Measurements from ENCODE around the gene TAS2R39. TPM values are rescaled to one million over a fixed set of nuclear protein-coding genes. Genes with fewer than 3 reads are reported as not detected.
"Not testable (repeated sequence)": the region's sequence is repeated elsewhere in the genome, so short reads cannot be mapped to it uniquely, and the experiment has no call there.

TAS2R39 gene
- total and polyA plus RNA-seq, 7 donors, result not detected

DNA sequence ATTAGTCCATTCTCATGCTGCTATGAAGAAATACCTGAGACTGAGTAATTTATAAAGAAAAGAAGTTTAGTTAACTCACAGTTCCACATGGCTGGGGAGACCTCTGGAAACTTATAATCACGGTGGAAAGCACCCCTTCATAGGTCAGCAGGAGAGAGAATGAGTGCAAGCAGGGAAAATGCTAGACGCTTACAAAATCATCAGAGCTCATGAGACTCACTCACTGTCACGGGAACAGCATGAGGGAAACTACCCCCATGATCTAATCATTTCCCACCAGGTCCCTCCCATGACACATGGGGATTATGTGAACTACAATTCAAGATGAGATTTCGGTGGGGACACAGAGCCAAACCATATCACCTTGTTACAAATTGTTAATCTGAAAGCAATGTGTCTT lies 15.8 kb downstream of the TAS2R39 start:
- WGBS, 2 donors, result 70 to 78% methylated on average over 4 of the region's 4 CpGs
- Histone ChIP-seq H3K36me3 (no peaks in the 10 kb centered on the region), H3K4me1 (no peaks in the 10 kb centered on the region), H3K27me3 (no peaks in the 10 kb centered on the region), H3K9me3 (peaks cover 0 to 3% (median 0%) of the 10 kb centered on the region in 4 donors), H3K27ac (no peak overlapping the region), H3K4me3 (no peak overlapping the region)
- intact Hi-C loops (cut with DNase I), result no loop called here
- TF ChIP-seq POLR2A (IDR thresholded peaks at IDR 0.05) (no peak), EP300 (IDR thresholded peaks at IDR 0.05) (no peak), POLR2AphosphoS5 (IDR thresholded peaks at IDR 0.05) (no peak)
- TF ChIP-seq, protein P1, sequence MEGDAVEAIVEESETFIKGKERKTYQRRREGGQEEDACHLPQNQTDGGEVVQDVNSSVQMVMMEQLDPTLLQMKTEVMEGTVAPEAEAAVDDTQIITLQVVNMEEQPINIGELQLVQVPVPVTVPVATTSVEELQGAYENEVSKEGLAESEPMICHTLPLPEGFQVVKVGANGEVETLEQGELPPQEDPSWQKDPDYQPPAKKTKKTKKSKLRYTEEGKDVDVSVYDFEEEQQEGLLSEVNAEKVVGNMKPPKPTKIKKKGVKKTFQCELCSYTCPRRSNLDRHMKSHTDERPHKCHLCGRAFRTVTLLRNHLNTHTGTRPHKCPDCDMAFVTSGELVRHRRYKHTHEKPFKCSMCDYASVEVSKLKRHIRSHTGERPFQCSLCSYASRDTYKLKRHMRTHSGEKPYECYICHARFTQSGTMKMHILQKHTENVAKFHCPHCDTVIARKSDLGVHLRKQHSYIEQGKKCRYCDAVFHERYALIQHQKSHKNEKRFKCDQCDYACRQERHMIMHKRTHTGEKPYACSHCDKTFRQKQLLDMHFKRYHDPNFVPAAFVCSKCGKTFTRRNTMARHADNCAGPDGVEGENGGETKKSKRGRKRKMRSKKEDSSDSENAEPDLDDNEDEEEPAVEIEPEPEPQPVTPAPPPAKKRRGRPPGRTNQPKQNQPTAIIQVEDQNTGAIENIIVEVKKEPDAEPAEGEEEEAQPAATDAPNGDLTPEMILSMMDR (IDR thresholded peaks at IDR 0.05), result no peak
- DNase-seq, result no peak

DNA sequence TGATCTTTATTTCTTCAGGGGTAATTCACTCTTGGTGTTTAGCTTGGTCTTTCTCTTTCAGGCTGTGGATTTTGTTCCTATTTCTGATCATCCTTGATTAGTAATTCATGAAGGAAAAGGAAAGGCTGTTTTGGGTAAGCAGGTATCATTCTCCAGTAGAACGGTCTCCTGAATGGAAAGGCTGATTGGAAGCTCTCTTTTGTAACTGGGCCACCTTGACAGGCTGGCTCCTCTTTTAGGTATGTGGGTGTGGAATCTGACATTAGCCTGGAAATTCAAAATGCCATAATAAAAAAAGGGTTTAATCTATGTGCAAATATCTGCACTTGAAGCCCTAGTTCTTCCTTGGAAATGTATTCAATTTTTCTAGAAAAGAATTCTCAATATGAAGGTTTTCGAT lies 18.9 kb downstream of the TAS2R39 start:
- Histone ChIP-seq H3K4me1 (no peaks in the 10 kb centered on the region), H3K27me3 (no peaks in the 10 kb centered on the region), H3K27ac (no peak overlapping the region), H3K36me3 (no peaks in the 10 kb centered on the region), H3K4me3 (no peak overlapping the region), H3K9me3 (no peaks in the 10 kb centered on the region)
- no peak for TF ChIP-seq POLR2AphosphoS5 (IDR thresholded peaks at IDR 0.05)
- TF ChIP-seq POLR2A (IDR thresholded peaks at IDR 0.05), result no peak
- TF ChIP-seq, protein P1 (IDR thresholded peaks at IDR 0.05), result no peak
- TF ChIP-seq EP300 (IDR thresholded peaks at IDR 0.05), result no peak
- intact Hi-C loops (cut with DNase I), result no loop called here
- DNase-seq, result no peak
- 92 to 94% methylated on average over 2 of the region's 2 CpGs for WGBS, 2 donors

DNA sequence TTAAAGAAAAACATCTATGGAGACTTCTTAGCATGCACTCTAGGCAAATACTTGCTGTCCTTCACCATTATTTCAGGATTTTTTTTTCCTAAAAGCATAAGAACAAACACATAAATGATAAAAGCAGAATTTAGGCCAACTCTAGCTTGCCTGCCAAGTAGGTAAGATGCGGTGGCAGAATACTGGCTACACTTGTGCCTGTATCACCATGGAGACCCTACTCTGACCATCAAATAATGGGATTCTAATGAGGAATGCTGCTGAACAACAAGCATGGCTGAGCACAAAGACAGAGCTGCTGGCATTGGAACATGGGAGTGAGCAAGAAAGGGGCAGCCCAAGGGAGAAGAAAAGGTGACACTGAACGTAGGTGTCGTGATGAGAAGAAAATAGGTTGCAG lies 20.2 kb downstream of the TAS2R39 start:
- Histone ChIP-seq H3K4me1 (no peaks in the 10 kb centered on the region), H3K27me3 (no peaks in the 10 kb centered on the region), H3K9me3 (no peaks in the 10 kb centered on the region), H3K4me3 (no peak overlapping the region), H3K36me3 (no peaks in the 10 kb centered on the region), H3K27ac (no peak overlapping the region)
- no peak for DNase-seq
- 94 to 95% methylated on average over 3 of the region's 3 CpGs for WGBS, 2 donors
- intact Hi-C loops (cut with DNase I), result no loop called here
- TF ChIP-seq POLR2A (IDR thresholded peaks at IDR 0.05) (no peak), EP300 (IDR thresholded peaks at IDR 0.05) (no peak), POLR2AphosphoS5 (IDR thresholded peaks at IDR 0.05) (no peak)
- TF ChIP-seq, protein P1 (IDR thresholded peaks at IDR 0.05), result no peak

DNA sequence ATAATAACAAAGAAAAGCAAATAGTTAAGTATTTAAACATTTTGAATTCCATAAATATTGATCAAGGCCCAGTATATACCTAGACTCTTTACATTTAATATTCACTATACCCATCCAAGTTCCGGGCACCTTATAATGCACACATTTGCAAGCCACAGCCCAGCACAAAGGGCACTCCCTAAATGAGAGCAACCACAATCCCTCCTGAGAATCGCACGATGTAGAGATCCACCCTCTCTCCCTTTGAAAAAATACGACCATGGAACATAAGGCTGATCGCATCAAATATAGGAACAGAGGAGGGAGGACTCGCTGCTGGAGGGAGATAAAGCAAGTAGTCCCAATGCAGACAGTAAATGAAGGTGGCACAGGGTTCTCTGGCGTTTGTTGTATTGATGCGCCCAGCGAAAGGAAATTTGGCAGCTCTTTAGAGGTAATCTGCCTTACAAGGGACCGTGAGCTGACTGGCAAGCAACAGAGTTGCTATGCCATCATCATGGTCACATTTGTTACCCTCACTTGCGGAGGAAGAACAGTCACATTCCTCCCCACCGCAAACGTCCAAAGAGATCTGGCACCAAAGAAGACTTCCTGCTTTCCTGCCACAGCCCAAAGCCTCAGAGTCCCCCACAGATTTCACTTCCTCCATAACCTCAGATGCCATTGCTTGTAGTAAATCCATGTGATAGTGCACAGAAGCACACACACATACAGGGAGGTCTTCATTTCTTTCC lies 22.5 kb downstream of the TAS2R39 start:
- H3K27ac ChIP-seq, result no peak overlapping the region
- TF ChIP-seq EP300 (IDR thresholded peaks at IDR 0.05), result no peak
- TF ChIP-seq, protein P1 (IDR thresholded peaks at IDR 0.05), result no peak
- no peak for TF ChIP-seq POLR2A (IDR thresholded peaks at IDR 0.05)
- TF ChIP-seq POLR2AphosphoS5 (IDR thresholded peaks at IDR 0.05), result no peak
- H3K9me3 ChIP-seq, result no peaks in the 10 kb centered on the region
- peak; percentile 67 for DNase-seq
- no peaks in the 10 kb centered on the region for H3K36me3 ChIP-seq
- intact Hi-C loops (cut with DNase I), result no loop called here
- no peak overlapping the region for H3K4me3 ChIP-seq
- no peaks in the 10 kb centered on the region for H3K4me1 ChIP-seq
- H3K27me3 ChIP-seq, result no peaks in the 10 kb centered on the region
- WGBS, 2 donors, result 42 to 63% methylated on average over 13 of the region's 13 CpGs

DNA sequence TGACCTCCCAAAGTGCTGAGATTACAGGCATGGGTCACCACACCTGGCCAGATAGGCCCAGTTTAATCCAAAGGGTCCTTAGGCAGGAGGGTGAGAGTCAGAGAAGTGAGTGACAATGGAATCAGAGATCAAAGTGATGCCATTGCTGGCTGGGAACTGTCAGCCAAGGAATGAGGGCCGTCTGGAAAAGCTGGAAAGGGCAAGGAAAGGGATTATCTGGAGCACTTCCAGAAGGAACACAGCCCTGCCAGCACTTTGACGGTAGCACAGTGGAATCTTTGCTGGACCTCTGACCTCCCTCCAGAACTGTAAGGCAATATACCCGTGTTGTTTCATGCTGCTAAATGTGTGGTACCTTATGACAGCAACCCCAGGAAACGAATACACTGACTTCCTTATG lies 27.3 kb downstream of the TAS2R39 start:
- Histone ChIP-seq H3K36me3 (no peaks in the 10 kb centered on the region), H3K9me3 (no peaks in the 10 kb centered on the region), H3K4me1 (peaks cover 0 to under 1% (median 0%) of the 10 kb centered on the region in 4 donors), H3K27me3 (no peaks in the 10 kb centered on the region), H3K27ac (no peak overlapping the region), H3K4me3 (no peak overlapping the region)
- 21 to 61% methylated on average over 4 of the region's 4 CpGs for WGBS, 2 donors
- intact Hi-C loops (cut with DNase I), result no loop called here
- TF ChIP-seq EP300 (IDR thresholded peaks at IDR 0.05) (no peak), POLR2AphosphoS5 (IDR thresholded peaks at IDR 0.05) (no peak)
- TF ChIP-seq, protein P1 (IDR thresholded peaks at IDR 0.05), result no peak
- DNase-seq, result no peak

DNA sequence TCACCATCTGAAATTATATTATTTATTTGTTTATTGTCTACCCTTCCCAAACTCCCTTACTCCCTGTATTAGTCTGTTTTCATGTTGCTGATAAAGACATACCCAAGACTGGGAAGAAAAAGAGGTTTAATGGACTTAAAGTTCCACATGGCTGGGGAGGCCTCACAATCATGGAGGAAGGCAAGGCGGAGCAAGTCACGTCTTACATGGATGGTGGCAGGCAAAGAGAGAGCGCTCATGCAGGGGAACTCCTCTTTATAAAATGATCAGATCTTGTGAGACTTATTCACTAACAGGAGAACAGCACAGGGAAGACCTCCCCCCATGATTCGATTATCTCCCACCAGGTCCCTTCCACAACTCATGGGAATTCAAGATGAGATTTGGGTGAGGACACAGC lies 30.3 kb downstream of the TAS2R39 start:
- H3K4me3 ChIP-seq; H3K36me3 ChIP-seq; H3K27me3 ChIP-seq; intact Hi-C loops (cut with DNase I); H3K27ac ChIP-seq; DNase-seq; H3K4me1 ChIP-seq; H3K9me3 ChIP-seq: not testable (repeated sequence)
- WGBS, 2 donors, result 95 to 97% methylated on average over 4 of the region's 4 CpGs

All from sigmoid colon (tissue), 7 donors.